Measurements from ENCODE around the gene LYVE1. TPM values are rescaled to one million over a fixed set of nuclear protein-coding genes. Genes with fewer than 3 reads are reported as not detected.

Gene LYVE1
- total RNA-seq, 1 donor from 2014 or later: 0.27 TPM

GRCh38 chr11:10566257-10566957, 2.1 kb downstream of the LYVE1 start:
- Histone ChIP-seq H3K9ac (ENCODE audit: low read length) (no peak overlapping the region), H3K27me3 (ENCODE audit: insufficient read depth, low read length) (no peaks in the 10 kb centered on the region), H3K79me2 (ENCODE audit: insufficient read depth, low read length) (no peaks in the 10 kb centered on the region), H3K4me3 (ENCODE audit: insufficient read depth, low read depth, low read length) (no peak overlapping the region), H4K20me1 (ENCODE audit: insufficient read depth, low read length) (no peaks in the 10 kb centered on the region), H3K4me1 (ENCODE audit: insufficient read depth, low read length) (peaks cover 8% of the 10 kb centered on the region), H3K4me2 (ENCODE audit: low read length) (no peak overlapping the region), H3K9me3 (ENCODE audit: insufficient read depth, low read depth, low read length) (no peaks in the 10 kb centered on the region), H3K36me3 (ENCODE audit: insufficient read depth, low read length) (no peaks in the 10 kb centered on the region), H3K27ac (ENCODE audit: low read depth, low read length) (no peak overlapping the region), H2AFZ (ENCODE audit: low read depth, low read length) (no peak overlapping the region)
- Mint-ChIP-seq H3K27me3 (ENCODE audit: low read depth, unreplicated experiment) (peaks cover 3% of the 10 kb centered on the region), H3K4me1 (ENCODE audit: low read depth, unreplicated experiment) (peaks cover 3% of the 10 kb centered on the region), H3K27ac (ENCODE audit: unreplicated experiment) (no peak overlapping the region), H3K9me3 (ENCODE audit: unreplicated experiment) (no peaks in the 10 kb centered on the region), H3K36me3 (ENCODE audit: low read depth, unreplicated experiment) (no peaks in the 10 kb centered on the region), H3K4me3 (ENCODE audit: unreplicated experiment) (no peak overlapping the region)
- FAIRE-seq: no peak
- no peak for DNase-seq (ENCODE audit: low read depth)
- TF ChIP-seq EZH2 (IDR thresholded peaks at IDR 0.05; ENCODE audit: insufficient read depth, low read length) (no peak), CTCF (IDR thresholded peaks at IDR 0.05; ENCODE audit: insufficient read depth, low read depth, low read length) (no peak)

- FAIRE-seq (no peak), DNase-seq (ENCODE audit: low read depth) (no peak)
- H3K4me3 ChIP-seq (ENCODE audit: insufficient read depth, low read depth, low read length): no peak overlapping the region
- no peaks in the 10 kb centered on the region for H3K36me3 Mint-ChIP-seq (ENCODE audit: low read depth, unreplicated experiment)
- no peak overlapping the region for H3K4me3 Mint-ChIP-seq (ENCODE audit: unreplicated experiment)
- no peaks in the 10 kb centered on the region for H3K27me3 ChIP-seq (ENCODE audit: insufficient read depth, low read length)
- no peak overlapping the region for H2AFZ ChIP-seq (ENCODE audit: low read depth, low read length)
- no peaks in the 10 kb centered on the region for H3K9me3 ChIP-seq (ENCODE audit: insufficient read depth, low read depth, low read length)
- H3K27ac Mint-ChIP-seq (ENCODE audit: unreplicated experiment): no peak overlapping the region
- no peaks in the 10 kb centered on the region for H3K79me2 ChIP-seq (ENCODE audit: insufficient read depth, low read length)
- peaks cover 8% of the 10 kb centered on the region for H3K4me1 ChIP-seq (ENCODE audit: insufficient read depth, low read length)
- H3K4me2 ChIP-seq (ENCODE audit: low read length): no peak overlapping the region
- H3K4me1 Mint-ChIP-seq (ENCODE audit: low read depth, unreplicated experiment): peaks cover 8% of the 10 kb centered on the region
- H3K9me3 Mint-ChIP-seq (ENCODE audit: unreplicated experiment): no peaks in the 10 kb centered on the region
- H3K9ac ChIP-seq (ENCODE audit: low read length): no peak overlapping the region
- peaks cover 3% of the 10 kb centered on the region for H3K27me3 Mint-ChIP-seq (ENCODE audit: low read depth, unreplicated experiment)
- no peaks in the 10 kb centered on the region for H3K36me3 ChIP-seq (ENCODE audit: insufficient read depth, low read length)
- H4K20me1 ChIP-seq (ENCODE audit: insufficient read depth, low read length): no peaks in the 10 kb centered on the region
- no peak overlapping the region for H3K27ac ChIP-seq (ENCODE audit: low read depth, low read length)
- TF ChIP-seq CTCF (IDR thresholded peaks at IDR 0.05; ENCODE audit: insufficient read depth, low read depth, low read length): no peak
- TF ChIP-seq EZH2 (IDR thresholded peaks at IDR 0.05; ENCODE audit: insufficient read depth, low read length): no peak
These were observed 3.0 kb downstream of the LYVE1 start for GRCh38 chr11:10565493-10565892.

DNA sequence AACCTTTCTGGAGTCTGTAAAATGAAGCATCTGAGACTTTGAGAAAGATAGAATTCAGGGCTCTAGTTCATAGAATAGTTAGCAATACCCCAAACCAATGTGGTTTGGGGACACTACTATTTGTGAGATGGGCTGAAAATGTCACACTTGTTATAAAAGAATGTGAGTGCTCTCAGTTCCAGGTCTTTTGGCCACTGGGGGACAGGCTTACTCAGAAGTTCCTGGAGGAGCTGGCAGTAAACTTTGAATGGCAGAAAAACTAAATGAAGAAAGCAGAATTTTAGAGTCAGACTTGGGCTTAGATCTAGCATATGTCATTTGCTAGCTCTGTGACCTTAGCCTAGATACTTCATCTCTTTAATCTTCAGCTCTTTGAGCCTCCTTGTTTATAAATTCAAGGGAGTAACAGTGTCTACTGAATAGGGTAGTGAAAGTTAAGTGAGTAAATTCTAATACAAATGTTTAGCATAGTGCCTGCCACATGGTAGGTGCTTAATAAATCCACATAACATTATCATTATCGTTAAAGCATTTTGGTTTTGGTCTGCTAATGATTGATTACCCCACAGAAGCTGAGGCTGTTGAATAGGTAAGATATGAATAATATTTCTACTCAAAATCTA, 3.7 kb downstream of the LYVE1 start:
- no peak overlapping the region for H2AFZ ChIP-seq (ENCODE audit: low read depth, low read length)
- Mint-ChIP-seq H3K27ac (ENCODE audit: unreplicated experiment) (no peak overlapping the region), H3K4me3 (ENCODE audit: unreplicated experiment) (no peak overlapping the region), H3K4me1 (ENCODE audit: low read depth, unreplicated experiment) (peaks cover 7% of the 10 kb centered on the region), H3K9me3 (ENCODE audit: unreplicated experiment) (no peaks in the 10 kb centered on the region), H3K27me3 (ENCODE audit: low read depth, unreplicated experiment) (peaks cover 3% of the 10 kb centered on the region), H3K36me3 (ENCODE audit: low read depth, unreplicated experiment) (no peaks in the 10 kb centered on the region)
- peaks cover 8% of the 10 kb centered on the region for H3K4me1 ChIP-seq (ENCODE audit: insufficient read depth, low read length)
- H3K27me3 ChIP-seq (ENCODE audit: insufficient read depth, low read length): no peaks in the 10 kb centered on the region
- H3K36me3 ChIP-seq (ENCODE audit: insufficient read depth, low read length): no peaks in the 10 kb centered on the region
- DNase-seq (ENCODE audit: low read depth) (no peak), FAIRE-seq (no peak)
- H3K9me3 ChIP-seq (ENCODE audit: insufficient read depth, low read depth, low read length): no peaks in the 10 kb centered on the region
- H3K4me2 ChIP-seq (ENCODE audit: low read length): no peak overlapping the region
- TF ChIP-seq EZH2 (IDR thresholded peaks at IDR 0.05; ENCODE audit: insufficient read depth, low read length): no peak
- TF ChIP-seq CTCF (IDR thresholded peaks at IDR 0.05; ENCODE audit: insufficient read depth, low read depth, low read length): no peak
- no peak overlapping the region for H3K9ac ChIP-seq (ENCODE audit: low read length)
- no peaks in the 10 kb centered on the region for H3K79me2 ChIP-seq (ENCODE audit: insufficient read depth, low read length)
- H3K27ac ChIP-seq (ENCODE audit: low read depth, low read length): no peak overlapping the region
- no peaks in the 10 kb centered on the region for H4K20me1 ChIP-seq (ENCODE audit: insufficient read depth, low read length)
- no peak overlapping the region for H3K4me3 ChIP-seq (ENCODE audit: insufficient read depth, low read depth, low read length)

All from astrocyte (in vitro differentiated cells and primary cell).